Right lobe of liver (tissue), 4 donors: ENCODE measurements around the gene CUL3.

Experiments
- POLR2A ChIP-seq: fragments of 450-650 bp; IDR thresholded peaks from one replicate; pipeline ENCODE4 v1.6.1; 2017; ENCODE audit warnings: antibody characterized with exemption, mild to moderate bottlenecking
- TF ChIP-seq, protein P1 (sequence below), 4 donors: fragments of 200-600 bp in 3 of 4; fragments of 450-650 bp in 1 of 4; IDR thresholded peaks; one replicate each; pipeline versions ENCODE4 v1.5.1 to v1.8.0; 2016 to 2022; ENCODE audit warnings: antibody characterized with exemption in 4 of 4, mild to moderate bottlenecking in 2 of 4
- donor health status: DM: no; HTN: no; CAD: no.
- donor health status: DM: no; HTN: no; CAD: no.
- donor health status: DM: no; HTN: yes; CAD: no.

DNA sequence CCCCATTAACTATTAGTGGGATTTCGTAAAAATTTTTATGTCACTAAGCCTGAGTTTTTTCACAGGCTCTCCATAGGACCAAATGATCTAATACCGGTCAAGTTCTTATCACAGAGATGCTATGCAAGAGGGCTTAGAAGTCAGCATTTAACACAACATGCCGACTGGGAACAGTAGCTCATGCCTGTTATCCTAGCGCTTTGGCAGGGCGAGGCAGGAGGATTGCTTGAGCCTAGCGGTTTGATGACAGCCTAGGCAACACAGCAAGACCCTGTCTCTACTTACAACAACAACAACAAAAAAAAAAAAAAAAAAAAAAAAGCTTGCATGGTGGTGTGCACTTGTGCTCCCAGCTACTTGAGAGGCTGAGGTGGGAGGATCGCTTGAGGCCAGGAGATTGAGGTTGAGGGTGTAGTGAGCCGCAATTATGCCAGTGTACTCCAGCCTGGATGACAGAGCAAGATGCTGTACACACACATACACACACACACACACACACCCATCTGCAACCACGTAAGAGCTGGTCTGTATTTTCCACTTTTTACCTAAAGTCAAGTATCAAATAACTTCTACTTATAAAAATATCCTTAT is 115.7 kb downstream of the CUL3 start:
- TF ChIP-seq POLR2A, result no peak
- TF ChIP-seq, protein P1, sequence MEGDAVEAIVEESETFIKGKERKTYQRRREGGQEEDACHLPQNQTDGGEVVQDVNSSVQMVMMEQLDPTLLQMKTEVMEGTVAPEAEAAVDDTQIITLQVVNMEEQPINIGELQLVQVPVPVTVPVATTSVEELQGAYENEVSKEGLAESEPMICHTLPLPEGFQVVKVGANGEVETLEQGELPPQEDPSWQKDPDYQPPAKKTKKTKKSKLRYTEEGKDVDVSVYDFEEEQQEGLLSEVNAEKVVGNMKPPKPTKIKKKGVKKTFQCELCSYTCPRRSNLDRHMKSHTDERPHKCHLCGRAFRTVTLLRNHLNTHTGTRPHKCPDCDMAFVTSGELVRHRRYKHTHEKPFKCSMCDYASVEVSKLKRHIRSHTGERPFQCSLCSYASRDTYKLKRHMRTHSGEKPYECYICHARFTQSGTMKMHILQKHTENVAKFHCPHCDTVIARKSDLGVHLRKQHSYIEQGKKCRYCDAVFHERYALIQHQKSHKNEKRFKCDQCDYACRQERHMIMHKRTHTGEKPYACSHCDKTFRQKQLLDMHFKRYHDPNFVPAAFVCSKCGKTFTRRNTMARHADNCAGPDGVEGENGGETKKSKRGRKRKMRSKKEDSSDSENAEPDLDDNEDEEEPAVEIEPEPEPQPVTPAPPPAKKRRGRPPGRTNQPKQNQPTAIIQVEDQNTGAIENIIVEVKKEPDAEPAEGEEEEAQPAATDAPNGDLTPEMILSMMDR (IDR thresholded peaks at IDR 0.05), result no peak
